Large intestine (tissue), 3 donors: ENCODE measurements around the gene STK35. TPM values are rescaled to one million over a fixed set of nuclear protein-coding genes. Genes with fewer than 3 reads are reported as not detected.
"Not testable (repeated sequence)": the region's sequence is repeated elsewhere in the genome, so short reads cannot be mapped to it uniquely, and the experiment has no call there.

ENCODE experiments used
- DNase-seq, 2 donors: peaks; one replicate each; pipeline versions ENCODE4 v3.0.0 to v3.0.0-alpha.2; 2013
- H3K27ac ChIP-seq: one replicate; pipeline ENCODE4 v1.5.1; 2013; ENCODE audit warnings: low read length
- H3K27me3 ChIP-seq: 2 replicates; pipeline ENCODE4 v1.6.1; 2013; ENCODE audit warnings: low read length; ENCODE audit not compliant: control insufficient read depth, insufficient read depth
- H3K36me3 ChIP-seq: 2 replicates; pipeline ENCODE4 v1.6.1; 2013; ENCODE audit warnings: low read length; ENCODE audit not compliant: control insufficient read depth, insufficient read depth
- H3K4me1 ChIP-seq: one replicate; pipeline ENCODE4 v1.6.1; 2013; ENCODE audit warnings: low read length; ENCODE audit not compliant: control insufficient read depth, insufficient read depth
- H3K4me3 ChIP-seq: one replicate; pipeline ENCODE4 v1.5.1; 2013; ENCODE audit warnings: low read length
- H3K9me3 ChIP-seq: one replicate; pipeline ENCODE4 v1.6.1; 2013; ENCODE audit warnings: mild to moderate bottlenecking, low read depth, low read length, moderate library complexity; ENCODE audit not compliant: control insufficient read depth
- WGBS: methylation state at CpG from one replicate; pipeline ENCODE4 v1.1.5; 2013; ENCODE audit warnings: low lambda C conversion rate; ENCODE audit not compliant: insufficient coverage; 5-methylcytosine and 5-hydroxymethylcytosine counted together
- polyA plus RNA-seq: library from polyadenylated mRNA; unstranded; fragments of 120-200 nt; gene quantifications from one replicate; pipeline ENCODE4 v1.2.1, GENCODE V29; 2013

The STK35 gene
- polyA plus RNA-seq, 1 donor, result 16.0 TPM

GRCh38 chr20:2171266-2171790, 69.7 kb downstream of the STK35 start:
- H3K27me3 ChIP-seq, result no peaks in the 10 kb centered on the region
- no peak overlapping the region for H3K4me3 ChIP-seq
- no peaks in the 10 kb centered on the region for H3K36me3 ChIP-seq
- H3K9me3 ChIP-seq, result no peaks in the 10 kb centered on the region
- 81% methylated on average over 3 of the region's 10 CpGs for WGBS
- H3K4me1 ChIP-seq, result peaks cover 2% of the 10 kb centered on the region
- no peak for DNase-seq
- H3K27ac ChIP-seq, result no peak overlapping the region

GRCh38 chr20:2171840-2172239, 70.2 kb downstream of the STK35 start:
- H3K9me3 ChIP-seq, H3K4me3 ChIP-seq, H3K36me3 ChIP-seq, H3K27ac ChIP-seq, H3K27me3 ChIP-seq, H3K4me1 ChIP-seq, DNase-seq: not testable (repeated sequence)
- 95% methylated on average over 3 of the region's 6 CpGs for WGBS

GRCh38 chr20:2172305-2173175, 70.9 kb downstream of the STK35 start:
- Histone ChIP-seq H3K9me3 (no peaks in the 10 kb centered on the region), H3K27me3 (peaks cover 3% of the 10 kb centered on the region), H3K27ac (no peak overlapping the region), H3K4me1 (peaks cover 2% of the 10 kb centered on the region), H3K36me3 (no peaks in the 10 kb centered on the region), H3K4me3 (no peak overlapping the region)
- DNase-seq, result peak; percentile 46 to 47
- WGBS, result 40% methylated on average over 1 of the region's 17 CpGs

- no peaks in the 10 kb centered on the region for H3K36me3 ChIP-seq
- no peak overlapping the region for H3K4me3 ChIP-seq
- no peaks in the 10 kb centered on the region for H3K9me3 ChIP-seq
- no peak for DNase-seq
- WGBS, result no CpG with 5 or more reads among the region's 6 CpGs
- peaks cover 2% of the 10 kb centered on the region for H3K4me1 ChIP-seq
- peaks cover 3% of the 10 kb centered on the region for H3K27me3 ChIP-seq
- no peak overlapping the region for H3K27ac ChIP-seq
Observed at GRCh38 chr20:2173186-2173585, 71.6 kb downstream of the STK35 start.

GRCh38 chr20:2174067-2174466, 72.4 kb downstream of the STK35 start:
- Histone ChIP-seq H3K27ac (no peak overlapping the region), H3K4me3 (no peak overlapping the region), H3K4me1 (peaks cover 2% of the 10 kb centered on the region), H3K36me3 (no peaks in the 10 kb centered on the region), H3K9me3 (no peaks in the 10 kb centered on the region), H3K27me3 (peaks cover 3% of the 10 kb centered on the region)
- no peak for DNase-seq
- WGBS, result no CpG with 5 or more reads among the region's 3 CpGs

GRCh38 chr20:2176946-2177345, 75.3 kb downstream of the STK35 start:
- Histone ChIP-seq H3K9me3 (no peaks in the 10 kb centered on the region), H3K27me3 (peaks cover 3% of the 10 kb centered on the region), H3K4me1 (peaks cover 2% of the 10 kb centered on the region), H3K4me3 (no peak overlapping the region), H3K27ac (no peak overlapping the region), H3K36me3 (no peaks in the 10 kb centered on the region)
- no CpG with 5 or more reads among the region's 9 CpGs for WGBS
- DNase-seq, result no peak

GRCh38 chr20:2178318-2179232, 76.9 kb downstream of the STK35 start:
- peak in 1 of 2 donors; percentile 22 for DNase-seq
- Histone ChIP-seq H3K27me3 (peaks cover 3% of the 10 kb centered on the region), H3K4me3 (no peak overlapping the region), H3K4me1 (no peaks in the 10 kb centered on the region), H3K9me3 (no peaks in the 10 kb centered on the region), H3K27ac (no peak overlapping the region), H3K36me3 (no peaks in the 10 kb centered on the region)
- WGBS, result 20% methylated on average over 1 of the region's 17 CpGs

- no peaks in the 10 kb centered on the region for H3K36me3 ChIP-seq
- no peak overlapping the region for H3K27ac ChIP-seq
- 95% methylated on average over 4 of the region's 11 CpGs for WGBS
- no peak overlapping the region for H3K4me3 ChIP-seq
- H3K9me3 ChIP-seq, result no peaks in the 10 kb centered on the region
- DNase-seq, result no peak
- H3K27me3 ChIP-seq, result peaks cover 3% of the 10 kb centered on the region
- H3K4me1 ChIP-seq, result no peaks in the 10 kb centered on the region
Observed at GRCh38 chr20:2179233-2179580, 77.6 kb downstream of the STK35 start.

GRCh38 chr20:2179949-2180348, 78.3 kb downstream of the STK35 start:
- H3K4me1 ChIP-seq, result no peaks in the 10 kb centered on the region
- H3K27ac ChIP-seq, result no peak overlapping the region
- no peak overlapping the region for H3K4me3 ChIP-seq
- H3K9me3 ChIP-seq, result no peaks in the 10 kb centered on the region
- WGBS, result no CpG with 5 or more reads among the region's 2 CpGs
- H3K36me3 ChIP-seq, result no peaks in the 10 kb centered on the region
- peaks cover 3% of the 10 kb centered on the region for H3K27me3 ChIP-seq
- no peak for DNase-seq

GRCh38 chr20:2183381-2183780, 81.8 kb downstream of the STK35 start:
- DNase-seq, result no peak
- Histone ChIP-seq H3K4me1 (no peaks in the 10 kb centered on the region), H3K27ac (no peak overlapping the region), H3K27me3 (no peaks in the 10 kb centered on the region), H3K9me3 (no peaks in the 10 kb centered on the region), H3K36me3 (no peaks in the 10 kb centered on the region), H3K4me3 (no peak overlapping the region)
- no CpG with 5 or more reads among the region's 3 CpGs for WGBS
